OCI-LY3 (cell line): ENCODE results near the gene MGMT.

Experiments
- H2AFZ ChIP-seq: fragments of 200-600, 300-600 bp; shearing (Covaris generic); 2 replicates; pipeline ENCODE4 v1.6.0; 2014; ENCODE audit warnings: antibody characterized with exemption, low read depth, low read length
- H3K27ac ChIP-seq: fragments of 200-600, 300-600 bp; sonication (generic); 2 replicates; pipeline ENCODE4 v1.5.1; 2014; ENCODE audit warnings: mild to moderate bottlenecking, low read length, moderate library complexity, mixed read lengths
- H3K27me3 ChIP-seq: fragments of 200-600, 300-600 bp; sonication (generic); 2 replicates; pipeline ENCODE4 v1.6.1; 2014; ENCODE audit warnings: low read depth, low read length, mixed read lengths
- H3K36me3 ChIP-seq: fragments of 200-600, 300-600 bp; sonication (generic); replicated peaks from 2 replicates; pipeline ENCODE3; 2014; ENCODE audit warnings: low read depth, low read length, mixed read lengths
- H3K4me1 ChIP-seq: fragments of 300-600, 200-600 bp; sonication (generic); 2 replicates; pipeline ENCODE4 v1.6.1; 2014; ENCODE audit warnings: low read length, mixed read lengths
- H3K4me2 ChIP-seq: fragments of 200-600, 300-600 bp; sonication (generic); 2 replicates; pipeline ENCODE4 v1.6.1; 2014; ENCODE audit warnings: low read length, mixed read lengths
- H3K4me3 ChIP-seq: fragments of 300-600, 200-600 bp; sonication (generic); 2 replicates; pipeline ENCODE4 v1.5.1; 2014; ENCODE audit warnings: antibody characterized with exemption, mild to moderate bottlenecking, low read length, moderate library complexity
- H3K79me2 ChIP-seq: fragments of 300-600, 200-600 bp; shearing (Covaris generic); 2 replicates; pipeline ENCODE4 v1.6.1; 2014; ENCODE audit warnings: mild to moderate bottlenecking, low read length, mixed read lengths
- H3K9ac ChIP-seq: fragments of 300-600, 200-600 bp; shearing (Covaris generic); 2 replicates; pipeline ENCODE4 v1.6.0; 2014; ENCODE audit warnings: mild to moderate bottlenecking, low read length, moderate library complexity
- H3K9me3 ChIP-seq: fragments of 200-600, 300-600 bp; shearing (Covaris generic); 2 replicates; pipeline ENCODE4 v1.6.1; 2014; ENCODE audit warnings: low read length, mixed read lengths; ENCODE audit not compliant: insufficient read depth
- H4K20me1 ChIP-seq: fragments of 200-600, 300-600 bp; sonication (generic); 2 replicates; pipeline ENCODE4 v1.6.1; 2016; ENCODE audit warnings: low read length, mixed read lengths; ENCODE audit not compliant: insufficient read depth
- EZH2phosphoT487 ChIP-seq: fragments of 200-600 bp; shearing (Covaris generic); IDR thresholded peaks from 2 replicates; pipeline ENCODE4 v1.6.1; 2018; ENCODE audit warnings: antibody characterized with exemption, mixed run types, low read depth
- TF ChIP-seq, protein P1 (sequence below): fragments of 200-600, 300-600 bp; sonication (generic); IDR thresholded peaks from 2 replicates; pipeline ENCODE4 v1.5.1; 2014; ENCODE audit warnings: antibody characterized with exemption, low read length, low read depth

The MGMT gene

DNA sequence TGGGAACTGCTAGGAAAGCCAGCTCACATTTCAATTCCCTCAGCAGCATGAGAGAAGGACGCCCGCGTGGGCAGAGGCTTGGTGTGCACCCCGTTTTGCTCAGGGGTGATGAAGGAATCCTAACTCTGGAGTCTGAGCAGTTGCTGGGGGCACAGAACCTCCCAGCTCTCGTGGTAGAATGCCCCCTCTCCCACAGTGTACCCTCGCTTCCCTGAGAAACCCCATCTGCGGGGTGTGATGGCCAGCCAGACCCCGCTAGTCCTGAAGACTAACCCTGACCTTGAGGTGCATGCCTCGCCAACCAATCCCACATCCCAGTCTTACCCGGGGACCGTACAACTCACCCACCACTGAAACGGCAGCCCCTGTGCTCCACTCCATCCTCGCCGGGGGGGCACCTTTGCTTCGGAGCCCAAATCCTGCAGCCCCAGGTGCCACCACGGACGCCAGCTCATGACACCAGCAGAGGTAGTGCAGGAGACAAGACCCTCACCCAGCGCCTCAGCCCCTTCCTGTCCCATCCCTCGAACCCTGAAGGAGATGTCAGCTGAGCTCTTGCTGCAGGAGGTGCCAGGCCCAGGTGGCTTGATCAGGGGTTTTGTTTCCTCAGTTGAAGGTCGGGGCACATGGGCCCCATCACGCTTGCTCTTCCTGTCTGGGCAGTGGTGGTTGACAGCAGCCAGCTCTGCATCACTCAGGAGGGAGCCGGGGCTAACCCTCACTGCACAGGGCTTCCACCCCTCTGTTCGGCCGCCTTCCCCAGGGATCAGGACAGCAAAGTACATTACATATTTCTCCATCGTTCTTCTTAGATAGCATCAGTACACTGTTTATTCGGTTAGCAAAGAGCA is 236.5 kb downstream of the MGMT start:
- Histone ChIP-seq H3K4me2 (no peak overlapping the region), H3K9ac (no peak overlapping the region), H3K27ac (no peak overlapping the region), H2AFZ (no peak overlapping the region), H3K36me3 (no peaks in the 10 kb centered on the region), H3K79me2 (no peaks in the 10 kb centered on the region), H3K27me3 (no peaks in the 10 kb centered on the region), H3K4me3 (no peak overlapping the region), H3K9me3 (no peaks in the 10 kb centered on the region), H4K20me1 (no peaks in the 10 kb centered on the region), H3K4me1 (no peaks in the 10 kb centered on the region)
- no peak for TF ChIP-seq EZH2phosphoT487
- TF ChIP-seq, protein P1, sequence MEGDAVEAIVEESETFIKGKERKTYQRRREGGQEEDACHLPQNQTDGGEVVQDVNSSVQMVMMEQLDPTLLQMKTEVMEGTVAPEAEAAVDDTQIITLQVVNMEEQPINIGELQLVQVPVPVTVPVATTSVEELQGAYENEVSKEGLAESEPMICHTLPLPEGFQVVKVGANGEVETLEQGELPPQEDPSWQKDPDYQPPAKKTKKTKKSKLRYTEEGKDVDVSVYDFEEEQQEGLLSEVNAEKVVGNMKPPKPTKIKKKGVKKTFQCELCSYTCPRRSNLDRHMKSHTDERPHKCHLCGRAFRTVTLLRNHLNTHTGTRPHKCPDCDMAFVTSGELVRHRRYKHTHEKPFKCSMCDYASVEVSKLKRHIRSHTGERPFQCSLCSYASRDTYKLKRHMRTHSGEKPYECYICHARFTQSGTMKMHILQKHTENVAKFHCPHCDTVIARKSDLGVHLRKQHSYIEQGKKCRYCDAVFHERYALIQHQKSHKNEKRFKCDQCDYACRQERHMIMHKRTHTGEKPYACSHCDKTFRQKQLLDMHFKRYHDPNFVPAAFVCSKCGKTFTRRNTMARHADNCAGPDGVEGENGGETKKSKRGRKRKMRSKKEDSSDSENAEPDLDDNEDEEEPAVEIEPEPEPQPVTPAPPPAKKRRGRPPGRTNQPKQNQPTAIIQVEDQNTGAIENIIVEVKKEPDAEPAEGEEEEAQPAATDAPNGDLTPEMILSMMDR = no peak

DNA sequence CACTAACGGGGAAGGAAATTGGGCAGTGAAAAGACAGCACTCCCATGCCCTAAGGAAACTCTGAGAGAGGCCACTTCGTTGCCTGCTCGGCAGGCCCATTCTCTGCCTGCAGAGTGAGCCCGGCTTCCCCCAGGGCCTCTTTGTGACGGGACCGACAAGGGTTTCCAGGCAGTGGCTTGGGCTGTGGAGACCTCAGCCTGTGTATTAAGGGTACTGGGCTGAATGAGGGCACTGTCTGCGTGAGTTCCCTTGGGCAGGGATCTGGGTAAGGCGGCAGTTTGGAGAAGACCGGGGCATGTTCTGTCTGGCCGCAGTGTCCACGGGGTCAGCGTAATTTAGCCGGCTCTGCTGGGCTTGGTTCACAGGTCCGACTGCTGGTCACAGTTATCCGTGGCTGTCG is 237.2 kb downstream of the MGMT start:
- Histone ChIP-seq H3K27ac (no peak overlapping the region), H4K20me1 (no peaks in the 10 kb centered on the region), H3K36me3 (no peaks in the 10 kb centered on the region), H3K79me2 (no peaks in the 10 kb centered on the region), H3K4me2 (no peak overlapping the region), H3K4me3 (no peak overlapping the region), H3K9ac (no peak overlapping the region), H3K27me3 (no peaks in the 10 kb centered on the region), H3K4me1 (no peaks in the 10 kb centered on the region), H2AFZ (no peak overlapping the region), H3K9me3 (no peaks in the 10 kb centered on the region)
- TF ChIP-seq, protein P1 = no peak
- TF ChIP-seq EZH2phosphoT487 = no peak

DNA sequence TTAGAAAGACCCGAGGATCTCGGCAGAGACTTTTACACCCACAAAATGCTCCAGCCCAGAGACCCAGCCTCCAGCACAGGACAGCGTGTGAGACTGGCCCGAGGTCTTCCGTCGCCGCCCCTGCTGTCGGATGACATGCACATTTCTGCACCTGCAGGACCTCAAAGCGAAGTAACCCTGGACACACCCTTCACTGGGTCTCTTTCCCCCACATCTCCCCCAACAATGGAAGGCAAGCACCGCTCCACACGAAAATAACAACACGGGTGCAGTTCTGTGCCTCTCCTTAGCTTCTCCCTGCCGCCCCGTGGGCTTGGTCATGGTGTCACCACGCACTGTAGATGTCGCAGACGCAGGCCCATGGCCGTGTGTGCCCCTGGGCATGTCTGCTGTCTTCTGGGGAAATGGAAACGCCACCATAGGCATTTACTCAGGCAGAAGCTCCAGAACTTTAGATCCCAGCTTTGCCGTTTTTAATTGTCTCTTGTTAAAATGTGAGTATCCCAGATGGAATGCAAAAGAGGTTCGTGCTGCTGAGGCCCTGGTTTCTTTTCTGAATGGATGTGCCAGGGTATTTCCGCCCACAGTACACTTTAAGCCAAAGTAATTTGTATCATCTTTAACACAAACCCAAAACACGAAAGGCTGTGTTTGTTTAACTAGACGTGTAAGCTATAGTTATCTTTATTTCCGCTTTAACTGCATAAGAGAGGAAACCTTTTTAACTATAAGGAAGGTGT is 237.9 kb downstream of the MGMT start:
- H3K27me3 ChIP-seq = no peaks in the 10 kb centered on the region
- H4K20me1 ChIP-seq = no peaks in the 10 kb centered on the region
- H2AFZ ChIP-seq = no peak overlapping the region
- no peaks in the 10 kb centered on the region for H3K36me3 ChIP-seq
- no peak overlapping the region for H3K27ac ChIP-seq
- H3K4me2 ChIP-seq = no peak overlapping the region
- TF ChIP-seq, protein P1 = no peak
- TF ChIP-seq EZH2phosphoT487 = no peak
- H3K9me3 ChIP-seq = no peaks in the 10 kb centered on the region
- H3K79me2 ChIP-seq = no peaks in the 10 kb centered on the region
- H3K4me3 ChIP-seq = no peak overlapping the region
- H3K4me1 ChIP-seq = no peaks in the 10 kb centered on the region
- H3K9ac ChIP-seq = no peak overlapping the region

DNA sequence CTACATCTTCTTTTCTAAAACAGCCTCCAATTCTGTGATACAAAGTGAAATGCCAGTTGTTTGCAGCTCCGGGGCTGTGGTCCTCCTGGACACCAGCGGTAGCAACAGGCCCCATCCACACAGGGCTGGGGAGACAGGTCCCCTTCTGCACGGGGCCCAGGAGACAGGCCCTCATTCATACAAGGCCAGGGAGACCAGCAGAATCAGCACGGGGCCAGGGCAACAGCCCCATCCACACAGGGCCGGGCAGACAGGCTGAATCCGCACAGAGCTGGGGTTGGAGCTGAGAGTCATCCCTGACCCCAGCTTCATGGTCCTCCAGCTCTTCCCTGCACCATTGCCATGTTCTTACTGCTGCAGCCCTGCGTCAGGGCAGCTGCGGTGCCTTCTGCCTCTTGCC is 238.6 kb downstream of the MGMT start:
- H2AFZ ChIP-seq = no peak overlapping the region
- TF ChIP-seq, protein P1 = no peak
- TF ChIP-seq EZH2phosphoT487 = no peak
- no peaks in the 10 kb centered on the region for H3K9me3 ChIP-seq
- H3K4me2 ChIP-seq = no peak overlapping the region
- no peaks in the 10 kb centered on the region for H3K4me1 ChIP-seq
- no peaks in the 10 kb centered on the region for H3K79me2 ChIP-seq
- H3K4me3 ChIP-seq = no peak overlapping the region
- H4K20me1 ChIP-seq = no peaks in the 10 kb centered on the region
- no peak overlapping the region for H3K9ac ChIP-seq
- H3K36me3 ChIP-seq = no peaks in the 10 kb centered on the region
- H3K27me3 ChIP-seq = no peaks in the 10 kb centered on the region
- no peak overlapping the region for H3K27ac ChIP-seq
